ENCODE results near the gene ATG5. TPM values are rescaled to one million over a fixed set of nuclear protein-coding genes. Genes with fewer than 3 reads are reported as not detected.

ATG5 gene
- total RNA-seq, 3 donors from 2014 or later (not counting 1 experiment from before 2014, with no cell fraction given): 27.5 to 39.0 (median 35.4) TPM

DNA sequence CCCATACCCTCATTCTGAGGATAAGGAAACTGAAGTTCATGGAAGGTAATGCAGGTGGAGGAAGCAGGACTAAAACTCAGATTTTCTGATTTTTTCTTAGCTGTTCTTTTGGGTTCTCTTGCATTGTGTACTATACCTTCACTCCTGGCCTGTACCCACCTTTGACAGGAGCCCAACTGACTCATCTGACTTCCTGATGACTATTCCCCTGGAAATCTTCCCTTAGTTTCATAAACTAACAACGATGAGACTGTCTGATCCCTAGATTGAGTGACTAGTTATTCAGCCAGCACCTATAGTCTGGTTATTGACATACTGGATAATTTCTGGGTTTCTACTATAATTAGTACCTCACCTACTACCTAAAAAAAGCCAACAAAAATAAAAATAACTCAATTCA is 45.1 kb upstream of the ATG5 start:
- no peaks in the 10 kb centered on the region for H3K4me1 Mint-ChIP-seq
- Histone ChIP-seq H3K4me1 (ENCODE audit: control insufficient read depth, insufficient read depth, low read length) (no peaks in the 10 kb centered on the region), H3K4me3 (ENCODE audit: low read length) (no peak overlapping the region), H3K36me3 (ENCODE audit: control insufficient read depth, insufficient read depth, low read length) (no peaks in the 10 kb centered on the region), H3K27me3 (ENCODE audit: control insufficient read depth, insufficient read depth, low read length) (no peaks in the 10 kb centered on the region), H3K27ac (ENCODE audit: low read length) (no peak overlapping the region), H3K9me3 (ENCODE audit: control insufficient read depth, insufficient read depth, low read length) (no peaks in the 10 kb centered on the region)
- ATAC-seq (no peak), DNase-seq (no peak)
- TF ChIP-seq, protein P1, sequence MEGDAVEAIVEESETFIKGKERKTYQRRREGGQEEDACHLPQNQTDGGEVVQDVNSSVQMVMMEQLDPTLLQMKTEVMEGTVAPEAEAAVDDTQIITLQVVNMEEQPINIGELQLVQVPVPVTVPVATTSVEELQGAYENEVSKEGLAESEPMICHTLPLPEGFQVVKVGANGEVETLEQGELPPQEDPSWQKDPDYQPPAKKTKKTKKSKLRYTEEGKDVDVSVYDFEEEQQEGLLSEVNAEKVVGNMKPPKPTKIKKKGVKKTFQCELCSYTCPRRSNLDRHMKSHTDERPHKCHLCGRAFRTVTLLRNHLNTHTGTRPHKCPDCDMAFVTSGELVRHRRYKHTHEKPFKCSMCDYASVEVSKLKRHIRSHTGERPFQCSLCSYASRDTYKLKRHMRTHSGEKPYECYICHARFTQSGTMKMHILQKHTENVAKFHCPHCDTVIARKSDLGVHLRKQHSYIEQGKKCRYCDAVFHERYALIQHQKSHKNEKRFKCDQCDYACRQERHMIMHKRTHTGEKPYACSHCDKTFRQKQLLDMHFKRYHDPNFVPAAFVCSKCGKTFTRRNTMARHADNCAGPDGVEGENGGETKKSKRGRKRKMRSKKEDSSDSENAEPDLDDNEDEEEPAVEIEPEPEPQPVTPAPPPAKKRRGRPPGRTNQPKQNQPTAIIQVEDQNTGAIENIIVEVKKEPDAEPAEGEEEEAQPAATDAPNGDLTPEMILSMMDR (IDR thresholded peaks at IDR 0.05): no peak
- intact Hi-C loops (cut with micrococcal nuclease): no loop called here
- no peaks in the 10 kb centered on the region for H3K36me3 Mint-ChIP-seq
- H3K27me3 Mint-ChIP-seq (ENCODE audit: low read depth in 2 of 2): peaks cover 0 to 6% of the 10 kb centered on the region in 2 donors
- H3K27ac Mint-ChIP-seq: no peak overlapping the region
- H3K9me3 Mint-ChIP-seq: no peaks in the 10 kb centered on the region
- WGBS (ENCODE audit: insufficient coverage): 71% methylated on average over 1 of the region's 1 CpG
- H3K4me3 Mint-ChIP-seq: no peak overlapping the region

DNA sequence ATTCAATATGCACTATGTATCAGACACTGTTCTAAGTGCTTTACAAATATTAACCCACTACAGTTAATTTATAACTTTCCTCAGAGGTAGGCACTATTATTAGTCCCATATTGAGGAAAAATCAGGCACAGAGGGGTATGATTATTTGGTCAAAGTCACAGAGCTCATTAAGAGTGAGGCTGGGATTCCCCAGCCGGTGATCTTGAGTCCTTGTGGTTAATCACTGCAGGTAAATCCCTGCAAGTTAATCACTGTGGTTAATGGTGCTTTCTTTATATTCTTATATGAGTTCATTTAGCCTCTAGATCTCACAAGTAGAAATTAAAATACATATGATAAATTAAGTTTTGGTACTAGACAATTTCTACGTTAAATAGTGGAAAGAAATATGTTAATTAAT is 44.2 kb upstream of the ATG5 start:
- no peak for DNase-seq
- Histone ChIP-seq H3K27ac (ENCODE audit: low read length) (no peak overlapping the region), H3K9me3 (ENCODE audit: control insufficient read depth, insufficient read depth, low read length) (no peaks in the 10 kb centered on the region), H3K4me3 (ENCODE audit: low read length) (no peak overlapping the region), H3K27me3 (ENCODE audit: control insufficient read depth, insufficient read depth, low read length) (no peaks in the 10 kb centered on the region), H3K4me1 (ENCODE audit: control insufficient read depth, insufficient read depth, low read length) (no peaks in the 10 kb centered on the region), H3K36me3 (ENCODE audit: control insufficient read depth, insufficient read depth, low read length) (no peaks in the 10 kb centered on the region)
- TF ChIP-seq, protein P1 (IDR thresholded peaks at IDR 0.05): no peak
- no peak overlapping the region for H3K27ac Mint-ChIP-seq
- H3K27me3 Mint-ChIP-seq (ENCODE audit: low read depth in 2 of 2): peaks cover 0 to 6% of the 10 kb centered on the region in 2 donors
- intact Hi-C loops (cut with micrococcal nuclease): no loop called here
- H3K36me3 Mint-ChIP-seq: no peaks in the 10 kb centered on the region
- ATAC-seq: no peak
- no peaks in the 10 kb centered on the region for H3K9me3 Mint-ChIP-seq
- WGBS (ENCODE audit: insufficient coverage): 0% methylated on average over 1 of the region's 2 CpGs
- H3K4me3 Mint-ChIP-seq: no peak overlapping the region
- H3K4me1 Mint-ChIP-seq: no peaks in the 10 kb centered on the region

DNA sequence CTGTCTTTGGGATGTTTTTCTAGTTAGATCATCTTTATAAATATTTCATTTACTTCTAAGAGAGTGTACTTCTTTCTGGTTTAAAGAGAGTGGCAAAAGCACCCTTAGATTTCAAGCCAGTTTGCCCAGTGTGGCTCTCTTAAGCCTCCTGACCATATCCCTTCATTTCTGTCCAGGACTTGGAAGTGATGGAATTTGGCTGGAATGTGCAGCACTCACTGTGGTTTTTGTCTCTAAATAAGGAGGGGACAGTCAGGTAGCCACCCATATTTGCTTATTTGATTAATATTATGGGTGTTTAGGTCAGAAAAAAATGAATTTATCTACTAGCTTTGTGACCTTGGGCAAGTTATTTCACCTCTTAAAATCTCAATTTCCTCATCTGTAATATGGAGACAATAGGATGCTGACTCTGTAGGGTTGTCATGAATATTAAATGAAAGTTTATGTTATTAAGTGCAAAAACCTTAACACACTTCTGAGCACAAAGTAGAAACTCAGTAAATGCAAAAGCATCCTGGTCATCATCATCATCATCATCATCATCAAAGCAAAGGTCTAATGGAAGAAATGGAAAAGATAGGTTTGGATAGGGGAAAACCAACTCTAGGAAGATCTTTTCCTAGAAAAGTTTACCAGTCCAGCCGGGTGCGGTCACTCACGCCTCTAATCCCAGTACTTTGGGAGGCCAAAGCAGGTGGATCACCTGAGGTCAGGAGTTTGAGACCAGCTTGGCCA is 38.0 kb upstream of the ATG5 start:
- no peak for ATAC-seq
- H3K36me3 Mint-ChIP-seq: no peaks in the 10 kb centered on the region
- peaks cover 15% of the 10 kb centered on the region for H3K4me1 ChIP-seq (ENCODE audit: control insufficient read depth, insufficient read depth, low read length)
- no peak overlapping the region for H3K27ac Mint-ChIP-seq
- H3K27me3 Mint-ChIP-seq (ENCODE audit: low read depth in 2 of 2): peaks cover 13 to 37% of the 10 kb centered on the region in 2 donors
- TF ChIP-seq, protein P1 (IDR thresholded peaks at IDR 0.05): no peak
- no peaks in the 10 kb centered on the region for H3K9me3 Mint-ChIP-seq
- no peak for DNase-seq
- intact Hi-C loops (cut with micrococcal nuclease): no loop called here
- peaks cover 23% of the 10 kb centered on the region for H3K27me3 ChIP-seq (ENCODE audit: control insufficient read depth, insufficient read depth, low read length)
- H3K4me1 Mint-ChIP-seq: peaks cover 5 to 12% of the 10 kb centered on the region in 2 donors
- no peak overlapping the region for H3K4me3 ChIP-seq (ENCODE audit: low read length)
- no peaks in the 10 kb centered on the region for H3K36me3 ChIP-seq (ENCODE audit: control insufficient read depth, insufficient read depth, low read length)
- no peak overlapping the region for H3K4me3 Mint-ChIP-seq
- WGBS (ENCODE audit: insufficient coverage): 98% methylated on average over 3 of the region's 3 CpGs
- no peaks in the 10 kb centered on the region for H3K9me3 ChIP-seq (ENCODE audit: control insufficient read depth, insufficient read depth, low read length)
- no peak overlapping the region for H3K27ac ChIP-seq (ENCODE audit: low read length)
